PFSK-1 (cell line): ENCODE results near the gene BTBD3.

Experiments used
- FOXP2 ChIP-seq: optimal IDR thresholded peaks from 2 replicates; pipeline ENCODE3; 2011; ENCODE audit warnings: borderline replicate concordance, control low read depth, inconsistent platforms; ENCODE audit not compliant: insufficient read depth; ENCODE audit errors: extremely low read length, extremely low read depth
- POLR2AphosphoS5 ChIP-seq: IDR thresholded peaks from 2 replicates; pipeline ENCODE4 v1.6.1; 2012; ENCODE audit warnings: low read depth, mild to moderate bottlenecking, control low read depth, low read length, moderate library complexity
- REST ChIP-seq, 2 experiments: IDR thresholded peaks; 2 replicates each; pipeline versions ENCODE4 v1.6.1 to v1.8.0; 2011 to 2012; ENCODE audit warnings: low read depth in 2 of 2, low read length in 2 of 2, control low read depth in 1 of 2, inconsistent platforms in 1 of 2, mild to moderate bottlenecking in 1 of 2, moderate library complexity in 1 of 2; ENCODE audit not compliant: insufficient read depth in 1 of 2
- SIN3A ChIP-seq: IDR thresholded peaks from 2 replicates; pipeline ENCODE4 v1.6.1; 2012; ENCODE audit warnings: mild to moderate bottlenecking, low read length, moderate library complexity, borderline replicate concordance; ENCODE audit not compliant: insufficient read depth
- TAF1 ChIP-seq: IDR thresholded peaks from 2 replicates; pipeline ENCODE4 v1.6.1; 2012; ENCODE audit warnings: low read length, control low read depth, borderline replicate concordance; ENCODE audit not compliant: insufficient read depth

BTBD3 gene

DNA sequence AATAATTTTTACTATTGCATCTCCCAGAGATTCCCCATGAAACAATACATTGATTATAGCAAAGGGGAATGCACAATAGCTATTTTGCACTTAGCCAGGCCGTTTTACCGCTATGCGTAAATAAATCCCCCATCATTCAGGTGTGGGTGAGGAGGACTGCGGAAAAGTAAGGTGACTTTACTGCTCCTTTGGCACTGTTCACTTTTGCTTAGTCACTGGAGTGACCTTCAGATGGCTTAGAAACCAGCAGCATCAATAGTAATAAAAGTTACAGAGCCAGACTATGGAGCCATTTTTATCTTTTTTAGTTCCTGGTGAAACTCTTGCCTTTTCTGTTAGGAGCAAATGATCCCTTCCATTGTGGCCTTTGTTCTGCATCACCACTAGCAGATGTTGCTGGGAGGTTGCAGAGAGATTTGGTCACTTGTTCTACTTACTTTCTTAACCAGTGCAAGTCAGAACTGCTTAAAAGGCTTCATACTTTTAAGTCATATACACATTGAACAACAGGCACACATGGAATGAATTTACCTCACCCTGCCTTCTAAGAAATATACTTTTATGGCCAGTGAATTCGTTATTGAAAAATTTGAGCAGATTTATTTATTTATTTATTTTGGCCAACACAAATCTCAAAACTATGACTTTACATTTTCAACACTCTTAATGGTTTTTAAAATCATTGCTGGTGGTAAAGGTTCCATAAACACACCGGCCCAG, 12.1 kb upstream of the BTBD3 start:
- no peak for TF ChIP-seq POLR2AphosphoS5
- no peak for TF ChIP-seq TAF1
- no peak for TF ChIP-seq SIN3A
- TF ChIP-seq REST (IDR thresholded peaks at IDR 0.05; ENCODE audit: insufficient read depth in 1 of 2, low read depth in 2 of 2, low read length in 2 of 2), result no peak
- no peak for TF ChIP-seq FOXP2

- TF ChIP-seq FOXP2, result no peak
- no peak for TF ChIP-seq POLR2AphosphoS5
- TF ChIP-seq SIN3A, result no peak
- TF ChIP-seq REST (IDR thresholded peaks at IDR 0.05; ENCODE audit: insufficient read depth in 1 of 2, low read depth in 2 of 2, low read length in 2 of 2), result no peak
- no peak for TF ChIP-seq TAF1
Measured at GRCh38 chr20:11906626-11907480, 10.8 kb upstream of the BTBD3 start.

DNA sequence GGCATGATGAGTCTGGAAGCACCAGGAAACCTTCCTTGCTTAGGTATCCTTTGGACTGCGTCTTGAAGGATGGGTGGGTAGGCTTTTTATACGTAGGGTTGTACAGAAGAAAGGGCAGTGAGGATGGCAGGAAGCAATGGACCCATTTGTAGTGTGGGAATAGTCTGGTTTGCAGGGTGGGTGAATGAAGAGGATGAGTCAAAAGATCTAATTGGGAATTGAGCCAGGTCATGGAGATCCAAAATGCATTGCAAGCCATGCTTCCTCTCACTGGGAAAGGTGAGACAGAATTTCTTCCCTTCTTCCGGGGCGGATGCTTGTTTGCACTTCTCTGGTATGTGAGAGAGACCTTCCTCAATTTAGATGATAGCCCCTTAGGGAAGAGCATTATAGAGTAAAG, 10.1 kb upstream of the BTBD3 start:
- TF ChIP-seq POLR2AphosphoS5, result no peak
- no peak for TF ChIP-seq REST (IDR thresholded peaks at IDR 0.05; ENCODE audit: insufficient read depth in 1 of 2, low read depth in 2 of 2, low read length in 2 of 2)
- no peak for TF ChIP-seq TAF1
- TF ChIP-seq SIN3A, result no peak
- TF ChIP-seq FOXP2, result no peak

DNA sequence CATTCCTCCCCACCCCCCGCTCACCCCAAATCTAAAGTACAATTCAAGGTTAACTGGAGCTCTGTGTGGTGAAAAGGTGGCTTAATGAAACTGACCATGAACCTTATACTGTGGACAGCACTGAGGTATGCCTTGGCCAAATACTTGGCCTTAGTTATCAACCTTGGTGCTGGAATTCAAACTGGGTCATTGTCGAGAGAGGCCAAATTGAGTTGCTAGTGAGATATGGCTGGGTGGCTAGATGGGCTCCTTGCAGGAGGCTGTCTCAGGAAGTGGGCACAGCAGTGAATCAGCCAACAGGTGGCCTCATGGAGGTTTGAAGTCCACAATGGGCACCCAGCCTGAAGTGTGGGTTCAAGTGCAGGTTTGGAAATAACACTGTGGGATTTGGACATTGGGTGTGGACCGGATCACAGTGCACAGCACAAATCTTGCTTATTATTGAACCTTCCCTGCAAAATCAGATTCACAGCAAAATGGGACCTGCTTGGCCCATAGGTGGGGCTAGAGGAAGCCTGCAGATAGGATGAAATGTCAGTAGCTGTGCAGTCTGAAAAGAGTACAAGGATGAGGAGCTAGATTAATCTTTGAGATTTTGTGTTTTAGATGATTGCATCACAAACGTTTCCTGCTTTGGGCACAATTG, 5.6 kb upstream of the BTBD3 start:
- TF ChIP-seq SIN3A (no peak), REST (IDR thresholded peaks at IDR 0.05; ENCODE audit: insufficient read depth in 1 of 2, low read depth in 2 of 2, low read length in 2 of 2) (no peak), POLR2AphosphoS5 (no peak), FOXP2 (no peak), TAF1 (no peak)
